ENCODE measurements around the gene ADRA2B. TPM values are rescaled to one million over a fixed set of nuclear protein-coding genes. Genes with fewer than 3 reads are reported as not detected.
A peak's percentile ranks its signal among the peaks of the same experiment; 100 is the strongest.
"Not testable (repeated sequence)": the region's sequence is repeated elsewhere in the genome, so short reads cannot be mapped to it uniquely, and the experiment has no call there.

Gene ADRA2B
- total RNA-seq, 2 donors from 2014 or later: 1.7 to 2.1 TPM

- no peaks in the 10 kb centered on the region for H3K9me3 Mint-ChIP-seq
- H3K27ac Mint-ChIP-seq: peak overlapping the region; percentile 94
- peaks cover 73% of the 10 kb centered on the region for H3K4me1 Mint-ChIP-seq (ENCODE audit: low read depth)
- peak overlapping the region; percentile 76 to 94 for H3K4me3 Mint-ChIP-seq
- H3K36me3 Mint-ChIP-seq (ENCODE audit: insufficient read depth in 2 of 2): peaks cover 18 to 19% of the 10 kb centered on the region in 2 donors
- DNase-seq (peak; percentile 91 to 94), ATAC-seq (replicated peaks in 1 of 2) (peak; percentile 34 to 37)
- no peaks in the 10 kb centered on the region for H3K27me3 Mint-ChIP-seq (ENCODE audit: low read depth)
Measured at GRCh38 chr2:96146153-96146880, 29.9 kb upstream of the ADRA2B start.

DNA sequence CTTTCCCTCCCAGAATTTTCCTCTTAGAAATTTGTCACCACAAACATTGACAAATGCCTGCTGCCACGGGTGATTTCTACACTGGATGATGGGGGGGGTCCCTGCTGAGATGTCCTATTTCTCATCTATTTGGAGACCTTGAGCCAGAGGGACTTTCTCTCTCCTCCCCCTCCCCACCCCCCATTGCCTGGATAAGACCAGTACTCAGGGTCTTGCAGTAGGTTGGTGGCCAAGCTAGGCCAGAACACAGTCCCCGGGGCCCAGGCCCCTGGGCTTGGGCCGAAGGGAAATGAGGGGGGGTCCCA, 29.4 kb upstream of the ADRA2B start:
- peak overlapping the region; percentile 94 for H3K27ac Mint-ChIP-seq
- H3K27me3 Mint-ChIP-seq (ENCODE audit: low read depth): no peaks in the 10 kb centered on the region
- peak overlapping the region; percentile 76 to 94 for H3K4me3 Mint-ChIP-seq
- DNase-seq: no peak
- no peaks in the 10 kb centered on the region for H3K9me3 Mint-ChIP-seq
- H3K36me3 Mint-ChIP-seq (ENCODE audit: insufficient read depth in 2 of 2): peaks cover 18 to 19% of the 10 kb centered on the region in 2 donors
- peaks cover 73% of the 10 kb centered on the region for H3K4me1 Mint-ChIP-seq (ENCODE audit: low read depth)
- no peak for ATAC-seq (replicated peaks in 1 of 2)

DNA sequence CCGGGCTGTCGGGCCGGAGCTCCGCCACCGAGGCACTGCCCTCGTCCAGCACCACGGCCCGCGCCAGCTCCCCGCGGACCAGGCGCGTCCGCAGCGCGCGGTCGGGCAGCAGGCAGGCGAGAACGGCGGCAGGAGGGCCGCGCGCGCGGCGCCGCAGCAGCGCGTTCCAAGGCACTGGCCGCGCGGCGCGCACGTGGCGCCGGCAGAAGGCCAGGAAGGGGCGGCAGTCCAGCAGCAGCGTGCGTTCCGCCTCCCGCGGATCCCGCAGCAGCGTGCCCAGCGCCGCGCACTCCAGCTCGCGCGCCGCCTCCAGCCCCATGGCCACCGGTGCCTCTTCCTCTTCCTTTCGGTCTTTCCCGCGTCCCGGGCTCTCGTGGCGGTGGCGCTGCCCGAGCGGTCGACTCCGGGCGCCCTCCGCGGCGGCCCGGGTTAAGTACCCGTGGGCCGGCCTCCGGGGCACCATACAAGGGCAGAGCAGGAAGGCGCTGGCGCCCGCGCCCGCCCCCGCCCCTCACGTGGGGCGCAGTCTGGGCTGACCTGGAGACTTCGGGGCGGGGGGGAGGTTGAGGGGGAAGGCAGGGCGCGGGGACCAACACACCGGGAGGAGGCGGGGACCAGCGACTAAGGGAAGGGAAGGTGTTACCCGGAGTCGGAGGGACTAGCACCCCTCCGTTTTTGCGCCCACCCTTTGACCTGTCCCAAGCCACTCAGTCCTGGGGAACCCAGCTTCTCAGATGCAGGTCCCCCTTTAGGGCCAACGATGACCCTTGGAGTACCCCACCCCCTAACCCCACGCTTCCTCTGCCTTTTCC, 28.9 kb upstream of the ADRA2B start, which contains the start of gene DUSP2:
Gene DUSP2 (minus strand): TSS at position 405 of the 812 bp plus-strand sequence. CDS start 86 bp downstream, at position 319.
- Mint-ChIP-seq H3K27me3 (ENCODE audit: low read depth) (no peaks in the 10 kb centered on the region), H3K4me3 (peak within 1 kb of the TSS; percentile 94 to 96), H3K27ac (peak within 1 kb of the TSS; percentile 94), H3K9me3 (no peaks in the 10 kb centered on the region), H3K4me1 (ENCODE audit: low read depth) (peaks cover 70% of the 10 kb centered on the region), H3K36me3 (ENCODE audit: insufficient read depth in 2 of 2) (peaks cover 19% of the 10 kb centered on the region in 2 donors)
- peak; percentile 60 to 61 for ATAC-seq (replicated peaks in 1 of 2)
- peak; percentile 95 to 97 for DNase-seq

- Mint-ChIP-seq H3K27me3 (ENCODE audit: low read depth) (no peaks in the 10 kb centered on the region), H3K4me1 (ENCODE audit: low read depth) (peaks cover 70% of the 10 kb centered on the region), H3K36me3 (ENCODE audit: insufficient read depth in 2 of 2) (peaks cover 19 to 21% of the 10 kb centered on the region in 2 donors), H3K27ac (peak overlapping the region; percentile 91), H3K4me3 (peak overlapping the region; percentile 91 to 96), H3K9me3 (no peaks in the 10 kb centered on the region)
- DNase-seq (peak; percentile 60 to 63), ATAC-seq (replicated peaks in 1 of 2) (no peak)
Measured at GRCh38 chr2:96144481-96145035, 28.2 kb upstream of the ADRA2B start.

GRCh38 chr2:96143848-96144480, 27.6 kb upstream of the ADRA2B start:
- ATAC-seq (replicated peaks in 1 of 2): no peak
- Mint-ChIP-seq H3K27ac (peak overlapping the region; percentile 91), H3K4me3 (peak overlapping the region; percentile 91 to 96), H3K9me3 (no peaks in the 10 kb centered on the region), H3K27me3 (ENCODE audit: low read depth) (no peaks in the 10 kb centered on the region), H3K36me3 (ENCODE audit: insufficient read depth in 2 of 2) (peaks cover 19 to 21% of the 10 kb centered on the region in 2 donors), H3K4me1 (ENCODE audit: low read depth) (peaks cover 70% of the 10 kb centered on the region)
- DNase-seq: peak; percentile 57 to 58

DNA sequence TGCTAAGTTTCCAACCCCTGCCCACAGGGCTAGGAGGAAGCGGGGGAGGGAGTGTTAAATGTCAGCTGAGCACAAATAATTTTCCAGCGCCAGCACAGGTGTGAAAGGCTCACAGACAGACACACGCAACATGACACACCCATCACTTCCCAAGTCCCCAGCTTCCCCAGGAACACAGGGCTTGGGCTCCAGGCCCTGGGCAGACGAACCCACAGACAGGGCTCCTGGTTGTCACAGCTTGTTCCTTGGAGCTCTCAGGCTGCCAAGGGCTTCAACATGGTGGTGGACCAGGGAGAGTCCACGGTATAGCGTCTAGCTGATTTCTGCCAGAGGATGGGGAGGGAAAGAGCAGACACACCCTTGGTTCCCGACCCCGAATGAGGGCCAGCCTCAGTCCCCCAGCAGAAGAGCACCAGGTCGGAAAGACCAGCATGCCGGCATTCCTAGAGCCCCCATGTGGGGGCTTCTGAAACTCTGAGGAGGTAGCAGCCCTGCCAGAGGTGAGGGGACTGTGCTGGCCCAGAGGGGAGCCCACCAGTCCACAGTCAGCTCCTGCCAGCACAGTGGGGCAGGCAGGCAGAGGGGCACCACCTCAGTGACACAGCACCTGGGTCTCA, 27.0 kb upstream of the ADRA2B start:
- Mint-ChIP-seq H3K4me1 (ENCODE audit: low read depth) (peaks cover 68% of the 10 kb centered on the region), H3K9me3 (no peaks in the 10 kb centered on the region), H3K27me3 (ENCODE audit: low read depth) (no peaks in the 10 kb centered on the region), H3K27ac (peak overlapping the region; percentile 91), H3K36me3 (ENCODE audit: insufficient read depth in 2 of 2) (peaks cover 19 to 21% of the 10 kb centered on the region in 2 donors), H3K4me3 (peak overlapping the region; percentile 91 to 96)
- ATAC-seq (replicated peaks in 1 of 2): no peak
- peak in 1 of 2 donors; percentile 42 for DNase-seq

DNA sequence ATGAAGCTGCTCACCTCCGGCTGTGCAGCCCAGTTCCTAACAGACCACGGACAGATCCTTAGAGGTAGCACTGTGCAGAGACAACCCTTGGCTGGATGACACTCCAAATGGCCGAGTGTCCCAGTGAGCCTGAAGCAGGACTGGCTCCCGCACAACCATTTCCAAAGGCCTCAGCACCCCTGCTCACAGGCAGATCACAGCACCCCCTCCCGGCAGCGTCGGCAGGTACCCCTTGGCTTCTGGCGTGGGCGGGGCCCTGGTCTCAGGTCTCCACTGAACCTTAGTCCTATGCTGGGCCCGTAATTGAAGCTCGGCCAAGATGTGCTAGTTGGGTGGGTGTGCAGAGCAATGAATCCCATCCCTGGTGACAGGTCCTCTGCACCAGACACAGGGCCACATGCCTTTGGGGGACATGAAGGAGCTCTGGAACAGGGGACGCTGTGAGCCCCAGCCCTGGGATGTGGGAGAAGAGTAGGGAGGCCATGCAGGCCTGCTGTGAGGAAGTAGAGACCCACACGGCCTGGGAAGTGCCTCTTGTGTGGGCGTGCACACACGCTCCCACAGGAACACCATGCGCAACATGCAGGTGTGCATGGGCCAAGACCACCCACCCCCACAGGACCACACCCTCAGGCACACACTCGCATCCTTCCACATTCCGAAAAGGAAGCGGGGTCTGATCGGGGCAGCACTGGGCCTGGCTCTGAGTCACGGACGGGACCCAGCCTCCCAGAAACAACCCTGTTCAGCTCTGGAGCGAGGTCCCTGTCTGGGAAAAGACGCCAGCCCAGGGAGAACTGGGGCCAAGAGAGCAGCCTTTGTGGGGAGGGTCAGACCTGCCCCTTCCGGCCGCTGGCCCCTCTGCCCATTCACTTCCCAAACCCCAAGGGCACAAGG, 26.1 kb upstream of the ADRA2B start:
- peaks cover 19 to 21% of the 10 kb centered on the region in 2 donors for H3K36me3 Mint-ChIP-seq (ENCODE audit: insufficient read depth in 2 of 2)
- H3K27me3 Mint-ChIP-seq (ENCODE audit: low read depth): no peaks in the 10 kb centered on the region
- DNase-seq (peak; percentile 84 to 86), ATAC-seq (replicated peaks in 1 of 2) (peak; percentile 3 to 5)
- H3K4me3 Mint-ChIP-seq: peak overlapping the region; percentile 91 to 96
- peaks cover 64% of the 10 kb centered on the region for H3K4me1 Mint-ChIP-seq (ENCODE audit: low read depth)
- H3K27ac Mint-ChIP-seq: peak overlapping the region; percentile 91
- H3K9me3 Mint-ChIP-seq: no peaks in the 10 kb centered on the region

- H3K4me1 Mint-ChIP-seq (ENCODE audit: low read depth): peaks cover 55% of the 10 kb centered on the region
- H3K36me3 Mint-ChIP-seq (ENCODE audit: insufficient read depth in 2 of 2): peaks cover 19 to 21% of the 10 kb centered on the region in 2 donors
- ATAC-seq (replicated peaks in 1 of 2); DNase-seq; H3K27me3 Mint-ChIP-seq (ENCODE audit: low read depth); H3K9me3 Mint-ChIP-seq: not testable (repeated sequence)
- H3K27ac Mint-ChIP-seq: peak overlapping the region; percentile 91
- peak overlapping the region; percentile 91 to 96 for H3K4me3 Mint-ChIP-seq
Measured at GRCh38 chr2:96141624-96141967, 25.2 kb upstream of the ADRA2B start.

GRCh38 chr2:96140941-96141623, 24.7 kb upstream of the ADRA2B start:
- Mint-ChIP-seq H3K4me3 (peak overlapping the region; percentile 91 to 96), H3K27ac (peak overlapping the region; percentile 33), H3K9me3 (no peaks in the 10 kb centered on the region), H3K27me3 (ENCODE audit: low read depth) (no peaks in the 10 kb centered on the region), H3K36me3 (ENCODE audit: insufficient read depth in 2 of 2) (peaks cover 19 to 21% of the 10 kb centered on the region in 2 donors), H3K4me1 (ENCODE audit: low read depth) (peaks cover 50% of the 10 kb centered on the region)
- DNase-seq (no peak), ATAC-seq (replicated peaks in 1 of 2) (no peak)

GRCh38 chr2:96139181-96139758, 22.9 kb upstream of the ADRA2B start:
- Mint-ChIP-seq H3K9me3 (no peaks in the 10 kb centered on the region), H3K4me1 (ENCODE audit: low read depth) (peaks cover 45% of the 10 kb centered on the region), H3K36me3 (ENCODE audit: insufficient read depth in 2 of 2) (peaks cover 15 to 19% of the 10 kb centered on the region in 2 donors), H3K27me3 (ENCODE audit: low read depth) (no peaks in the 10 kb centered on the region), H3K4me3 (peak overlapping the region in 1 of 2 donors; percentile 44), H3K27ac (peak overlapping the region; percentile 44)
- DNase-seq: no peak
- no peak for ATAC-seq (replicated peaks in 1 of 2)

Measured in activated T-cell treated with anti-CD3 and anti-CD28 coated beads, Interleukin-2, amount 50 U/mL, for 72 hours (primary cell).